Vagina (tissue), 2 donors: Measurements from ENCODE around the gene PACRGL. TPM values are rescaled to one million over a fixed set of nuclear protein-coding genes. Genes with fewer than 3 reads are reported as not detected.
"Not testable (repeated sequence)": the region's sequence is repeated elsewhere in the genome, so short reads cannot be mapped to it uniquely, and the experiment has no call there.

Source experiments
- DNase-seq, 2 donors: peaks; one replicate each; pipeline ENCODE4 v3.0.0-alpha.2; 2017; ENCODE audit errors: extremely low spot score in 2 of 2
- H3K27ac ChIP-seq: fragments of 200-600 bp; sonication (generic); one replicate; pipeline ENCODE4 v1.5.1; 2019
- H3K27me3 ChIP-seq: fragments of 200-600 bp; sonication (generic); one replicate; pipeline ENCODE4 v1.5.1; 2019
- H3K36me3 ChIP-seq, 2 donors: fragments of 200-600 bp; sonication (generic); one replicate each; pipeline ENCODE4 v1.5.1; 2017 to 2019
- H3K4me1 ChIP-seq: fragments of 200-600 bp; sonication (generic); one replicate; pipeline ENCODE4 v1.5.1; 2019
- H3K4me3 ChIP-seq, 2 donors: fragments of 200-600 bp; sonication (generic); 1 replicate in 1 of 2; 2 replicates in 1 of 2; pipeline ENCODE4 v1.5.1; 2016 to 2019
- H3K9me3 ChIP-seq: fragments of 200-600 bp; sonication (generic); one replicate; pipeline ENCODE4 v1.5.1; 2019
- POLR2A ChIP-seq, 2 donors: fragments of 450-650 bp; IDR thresholded peaks; one replicate each; pipeline ENCODE4 v1.6.1; 2017; ENCODE audit warnings: antibody characterized with exemption in 2 of 2, mild to moderate bottlenecking in 2 of 2, moderate library complexity in 2 of 2
- POLR2AphosphoS5 ChIP-seq, 2 donors: sonication (generic); formaldehyde crosslinking; IDR thresholded peaks; one replicate each; pipeline ENCODE4 v1.9.0; 2017; ENCODE audit warnings: antibody characterized with exemption in 2 of 2, mild to moderate bottlenecking in 2 of 2, low read depth in 1 of 2; ENCODE audit not compliant: insufficient read depth in 1 of 2
- intact Hi-C: fragments of 100-400 bp; cut with DNase I; formaldehyde crosslinking; loops from one replicate; pipeline ENCODE4 v1.15.1; 2023
- total RNA-seq: library from RNA; depleted of rRNA; stranded (reverse); fragments of >200 nt; gene quantifications from one replicate; pipeline ENCODE4 v1.2.3, GENCODE V29; 2016
- TF ChIP-seq, protein P1 (sequence below), 3 experiments: fragments of 450-650 bp in 2 of 3; fragments of 200-600 bp in 1 of 3; sonication (generic) in 1 of 3; IDR thresholded peaks; one replicate each; pipeline ENCODE4 v1.5.1; 2017 to 2019; ENCODE audit warnings: antibody characterized with exemption in 3 of 3, mild to moderate bottlenecking in 2 of 3, moderate library complexity in 2 of 3

PACRGL gene
- total RNA-seq, 1 donor from 2014 or later, result 53.8 TPM

GRCh38 chr4:20723019-20723418 lies 22.8 kb downstream of the PACRGL start:
- Histone ChIP-seq H3K36me3 (peaks cover 0 to 68% of the 10 kb centered on the region in 2 donors), H3K4me3 (no peak overlapping the region), H3K27me3 (no peaks in the 10 kb centered on the region), H3K4me1 (no peaks in the 10 kb centered on the region), H3K9me3 (peaks cover 5% of the 10 kb centered on the region), H3K27ac (no peak overlapping the region)
- TF ChIP-seq POLR2A (IDR thresholded peaks at IDR 0.05) (no peak), POLR2AphosphoS5 (IDR thresholded peaks at IDR 0.05; ENCODE audit: insufficient read depth in 1 of 2, low read depth in 1 of 2) (no peak)
- TF ChIP-seq, protein P1, sequence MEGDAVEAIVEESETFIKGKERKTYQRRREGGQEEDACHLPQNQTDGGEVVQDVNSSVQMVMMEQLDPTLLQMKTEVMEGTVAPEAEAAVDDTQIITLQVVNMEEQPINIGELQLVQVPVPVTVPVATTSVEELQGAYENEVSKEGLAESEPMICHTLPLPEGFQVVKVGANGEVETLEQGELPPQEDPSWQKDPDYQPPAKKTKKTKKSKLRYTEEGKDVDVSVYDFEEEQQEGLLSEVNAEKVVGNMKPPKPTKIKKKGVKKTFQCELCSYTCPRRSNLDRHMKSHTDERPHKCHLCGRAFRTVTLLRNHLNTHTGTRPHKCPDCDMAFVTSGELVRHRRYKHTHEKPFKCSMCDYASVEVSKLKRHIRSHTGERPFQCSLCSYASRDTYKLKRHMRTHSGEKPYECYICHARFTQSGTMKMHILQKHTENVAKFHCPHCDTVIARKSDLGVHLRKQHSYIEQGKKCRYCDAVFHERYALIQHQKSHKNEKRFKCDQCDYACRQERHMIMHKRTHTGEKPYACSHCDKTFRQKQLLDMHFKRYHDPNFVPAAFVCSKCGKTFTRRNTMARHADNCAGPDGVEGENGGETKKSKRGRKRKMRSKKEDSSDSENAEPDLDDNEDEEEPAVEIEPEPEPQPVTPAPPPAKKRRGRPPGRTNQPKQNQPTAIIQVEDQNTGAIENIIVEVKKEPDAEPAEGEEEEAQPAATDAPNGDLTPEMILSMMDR (IDR thresholded peaks at IDR 0.05), result no peak
- no peak for DNase-seq
- intact Hi-C loops, result loop anchor here (5.0 kb wide), 1 partner anchor 1976 kb away; no protein-coding TSS in a partner anchor

DNA sequence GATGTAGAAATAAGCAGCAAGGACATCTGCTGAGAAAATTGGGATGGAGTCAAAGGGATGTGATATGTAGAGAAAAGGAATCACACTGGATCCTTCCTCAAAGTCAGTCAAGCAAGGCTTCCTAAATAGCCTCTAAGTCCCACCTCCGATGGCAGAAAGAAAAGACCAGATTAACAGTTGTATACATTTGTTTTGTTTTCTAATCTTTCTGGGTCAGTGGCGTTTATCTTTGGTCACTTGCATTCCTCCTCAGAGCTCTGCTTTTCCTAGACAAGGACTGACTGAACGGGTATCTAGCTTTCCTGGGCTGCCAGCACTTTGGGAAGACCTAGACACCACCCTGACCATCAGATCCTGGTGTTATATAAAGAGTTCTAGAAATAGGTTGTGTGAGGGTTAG lies 23.2 kb downstream of the PACRGL start:
- Histone ChIP-seq H3K27me3 (no peaks in the 10 kb centered on the region), H3K27ac (no peak overlapping the region), H3K4me3 (no peak overlapping the region), H3K36me3 (peaks cover 0 to 67% of the 10 kb centered on the region in 2 donors), H3K9me3 (peaks cover 5% of the 10 kb centered on the region), H3K4me1 (no peaks in the 10 kb centered on the region)
- TF ChIP-seq POLR2A (IDR thresholded peaks at IDR 0.05) (no peak), POLR2AphosphoS5 (IDR thresholded peaks at IDR 0.05; ENCODE audit: insufficient read depth in 1 of 2, low read depth in 1 of 2) (no peak)
- TF ChIP-seq, protein P1 (IDR thresholded peaks at IDR 0.05), result no peak
- intact Hi-C loops, result loop anchor here (5.0 kb wide), 1 partner anchor 1976 kb away; no protein-coding TSS in a partner anchor
- DNase-seq, result no peak

- Histone ChIP-seq H3K27me3 (no peaks in the 10 kb centered on the region), H3K4me3 (no peak overlapping the region), H3K36me3 (peaks cover 0 to 57% of the 10 kb centered on the region in 2 donors), H3K27ac (no peak overlapping the region), H3K9me3 (peaks cover 5% of the 10 kb centered on the region), H3K4me1 (no peaks in the 10 kb centered on the region)
- DNase-seq, result no peak
- intact Hi-C loops, result loop anchor here (5.0 kb wide), 1 partner anchor 1978 kb away; no protein-coding TSS in a partner anchor
- TF ChIP-seq POLR2AphosphoS5 (IDR thresholded peaks at IDR 0.05; ENCODE audit: insufficient read depth in 1 of 2, low read depth in 1 of 2) (no peak), POLR2A (IDR thresholded peaks at IDR 0.05) (no peak)
- TF ChIP-seq, protein P1 (IDR thresholded peaks at IDR 0.05), result no peak
Measured at GRCh38 chr4:20724915-20725314, 24.7 kb downstream of the PACRGL start.

DNA sequence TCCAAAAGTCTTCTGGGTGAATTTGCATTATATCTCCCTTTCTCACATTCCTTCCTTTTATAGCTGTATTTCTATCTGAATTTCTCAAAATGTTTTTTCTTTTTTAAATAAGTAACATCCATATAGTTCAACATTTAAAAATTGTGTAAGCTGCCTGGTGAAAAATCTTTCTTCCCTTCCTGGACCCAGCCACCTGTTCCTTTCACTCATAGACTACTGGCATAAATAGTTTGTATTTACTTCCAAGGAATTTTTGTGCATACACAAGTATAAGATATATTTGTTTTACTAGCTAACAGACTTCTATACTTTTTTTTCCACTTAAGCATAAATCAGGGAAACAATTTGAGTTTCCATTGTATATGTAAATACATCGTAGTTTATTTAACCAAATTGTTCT lies 35.7 kb downstream of the PACRGL start:
- Histone ChIP-seq H3K36me3 (peaks cover 0 to 25% of the 10 kb centered on the region in 2 donors), H3K4me3 (no peak overlapping the region), H3K4me1 (no peaks in the 10 kb centered on the region), H3K9me3 (no peaks in the 10 kb centered on the region), H3K27ac (no peak overlapping the region), H3K27me3 (no peaks in the 10 kb centered on the region)
- DNase-seq, result no peak
- TF ChIP-seq POLR2A (IDR thresholded peaks at IDR 0.05), result no peak
- TF ChIP-seq, protein P1 (IDR thresholded peaks at IDR 0.05), result no peak
- no peak for TF ChIP-seq POLR2AphosphoS5 (IDR thresholded peaks at IDR 0.05; ENCODE audit: insufficient read depth in 1 of 2, low read depth in 1 of 2)
- intact Hi-C loops, result no loop called here

- H3K27ac ChIP-seq, H3K4me3 ChIP-seq, intact Hi-C loops, H3K27me3 ChIP-seq, H3K36me3 ChIP-seq, DNase-seq, H3K4me1 ChIP-seq, H3K9me3 ChIP-seq: not testable (repeated sequence)
Measured at GRCh38 chr4:20746000-20746399, 45.7 kb downstream of the PACRGL start.
